Measurements from ENCODE around the gene GPR176.
"Not testable (repeated sequence)": the region's sequence is repeated elsewhere in the genome, so short reads cannot be mapped to it uniquely, and the experiment has no call there.

GPR176 gene

GRCh38 chr15:39852250-39852649 lies 67.8 kb downstream of the GPR176 start:
- DNase-seq: no peak

- DNase-seq: no peak
These were observed 68.5 kb downstream of the GPR176 start for GRCh38 chr15:39851500-39852092.

- DNase-seq: no peak
These were observed 69.6 kb downstream of the GPR176 start for GRCh38 chr15:39850436-39850835.

GRCh38 chr15:39846108-39846507 lies 74.0 kb downstream of the GPR176 start:
- DNase-seq: no peak

GRCh38 chr15:39845582-39845981 lies 74.5 kb downstream of the GPR176 start:
- DNase-seq: no peak

- DNase-seq: no peak
These were observed 76.5 kb downstream of the GPR176 start for GRCh38 chr15:39843565-39843964.

GRCh38 chr15:39837454-39837853 lies 82.6 kb downstream of the GPR176 start:
- DNase-seq: no peak

- no peak for DNase-seq
These were observed 84.5 kb downstream of the GPR176 start for GRCh38 chr15:39835550-39835949.

- no peak for DNase-seq
These were observed 85.8 kb downstream of the GPR176 start for GRCh38 chr15:39834256-39834655.

GRCh38 chr15:39833515-39833981 lies 86.5 kb downstream of the GPR176 start:
- no peak for DNase-seq

GRCh38 chr15:39830166-39830565 lies 89.9 kb downstream of the GPR176 start:
- DNase-seq: no peak

GRCh38 chr15:39828374-39828931 lies 91.6 kb downstream of the GPR176 start:
- no peak for DNase-seq

- no peak for DNase-seq
These were observed 93.1 kb downstream of the GPR176 start for GRCh38 chr15:39826975-39827374.

- no peak for DNase-seq
These were observed 96.4 kb downstream of the GPR176 start for GRCh38 chr15:39823634-39824033.

- no peak for DNase-seq
These were observed 99.9 kb downstream of the GPR176 start for GRCh38 chr15:39820050-39820602.

GRCh38 chr15:39819533-39819932 lies 100.5 kb downstream of the GPR176 start:
- no peak for DNase-seq

- no peak for DNase-seq
These were observed 102.2 kb downstream of the GPR176 start for GRCh38 chr15:39817892-39818291.

- no peak for DNase-seq
These were observed 105.6 kb downstream of the GPR176 start for GRCh38 chr15:39814489-39814888.

- DNase-seq: not testable (repeated sequence)
These were observed 107.4 kb downstream of the GPR176 start for GRCh38 chr15:39812651-39813050.

GRCh38 chr15:39808909-39809308 lies 111.2 kb downstream of the GPR176 start:
- no peak for DNase-seq

GRCh38 chr15:39807791-39808190 lies 112.3 kb downstream of the GPR176 start:
- no peak for DNase-seq

GRCh38 chr15:39804026-39804425 lies 116.0 kb downstream of the GPR176 start:
- no peak for DNase-seq

- no peak for DNase-seq
These were observed 117.0 kb downstream of the GPR176 start for GRCh38 chr15:39803016-39803415.

- no peak for DNase-seq
These were observed 118.3 kb downstream of the GPR176 start for GRCh38 chr15:39801641-39802309.
